ENCODE measurements around the gene GBGT1. TPM values are rescaled to one million over a fixed set of nuclear protein-coding genes. Genes with fewer than 3 reads are reported as not detected.

GBGT1 gene
- total and polyA plus RNA-seq, 2 experiments from 2014 or later: 3.7 to 22.4 TPM

- H3K27me3 Mint-ChIP-seq (ENCODE audit: insufficient read depth, low read depth, poor library complexity): peaks cover 20% of the 10 kb centered on the region
- H3F3A ChIP-seq (replicated peaks; ENCODE audit: low read depth): no peaks in the 10 kb centered on the region
- no peak overlapping the region for H2AFZ ChIP-seq
- H3K27ac Mint-ChIP-seq: no peak overlapping the region
- TF ChIP-seq ZNF331 (CRISPR knock-in tag; IDR thresholded peaks at IDR 0.05; ENCODE audit: low read depth) (no peak), JUNB (IDR thresholded peaks at IDR 0.05; ENCODE audit: unreplicated experiment) (no peak), STAT1 (IDR thresholded peaks at IDR 0.05; ENCODE audit: unreplicated experiment) (no peak), NANOG (IDR thresholded peaks at IDR 0.05; ENCODE audit: borderline replicate concordance) (no peak), CTCF (conservative IDR thresholded peaks at IDR 0.05; ENCODE audit: low read depth in 2 of 2) (no peak), EZH2phosphoT487 (IDR thresholded peaks at IDR 0.05; ENCODE audit: unreplicated experiment) (no peak), ZNF114 (CRISPR knock-in tag; IDR thresholded peaks at IDR 0.05) (no peak), CREB1 (CRISPR knock-in tag; IDR thresholded peaks at IDR 0.05; ENCODE audit: low read depth) (no peak), ETS1 (IDR thresholded peaks at IDR 0.05) (no peak), POLR2AphosphoS5 (IDR thresholded peaks at IDR 0.05; ENCODE audit: low read depth) (no peak), EZH2 (IDR thresholded peaks at IDR 0.05; ENCODE audit: low read depth, unreplicated experiment) (no peak)
- TF ChIP-seq, protein P1, sequence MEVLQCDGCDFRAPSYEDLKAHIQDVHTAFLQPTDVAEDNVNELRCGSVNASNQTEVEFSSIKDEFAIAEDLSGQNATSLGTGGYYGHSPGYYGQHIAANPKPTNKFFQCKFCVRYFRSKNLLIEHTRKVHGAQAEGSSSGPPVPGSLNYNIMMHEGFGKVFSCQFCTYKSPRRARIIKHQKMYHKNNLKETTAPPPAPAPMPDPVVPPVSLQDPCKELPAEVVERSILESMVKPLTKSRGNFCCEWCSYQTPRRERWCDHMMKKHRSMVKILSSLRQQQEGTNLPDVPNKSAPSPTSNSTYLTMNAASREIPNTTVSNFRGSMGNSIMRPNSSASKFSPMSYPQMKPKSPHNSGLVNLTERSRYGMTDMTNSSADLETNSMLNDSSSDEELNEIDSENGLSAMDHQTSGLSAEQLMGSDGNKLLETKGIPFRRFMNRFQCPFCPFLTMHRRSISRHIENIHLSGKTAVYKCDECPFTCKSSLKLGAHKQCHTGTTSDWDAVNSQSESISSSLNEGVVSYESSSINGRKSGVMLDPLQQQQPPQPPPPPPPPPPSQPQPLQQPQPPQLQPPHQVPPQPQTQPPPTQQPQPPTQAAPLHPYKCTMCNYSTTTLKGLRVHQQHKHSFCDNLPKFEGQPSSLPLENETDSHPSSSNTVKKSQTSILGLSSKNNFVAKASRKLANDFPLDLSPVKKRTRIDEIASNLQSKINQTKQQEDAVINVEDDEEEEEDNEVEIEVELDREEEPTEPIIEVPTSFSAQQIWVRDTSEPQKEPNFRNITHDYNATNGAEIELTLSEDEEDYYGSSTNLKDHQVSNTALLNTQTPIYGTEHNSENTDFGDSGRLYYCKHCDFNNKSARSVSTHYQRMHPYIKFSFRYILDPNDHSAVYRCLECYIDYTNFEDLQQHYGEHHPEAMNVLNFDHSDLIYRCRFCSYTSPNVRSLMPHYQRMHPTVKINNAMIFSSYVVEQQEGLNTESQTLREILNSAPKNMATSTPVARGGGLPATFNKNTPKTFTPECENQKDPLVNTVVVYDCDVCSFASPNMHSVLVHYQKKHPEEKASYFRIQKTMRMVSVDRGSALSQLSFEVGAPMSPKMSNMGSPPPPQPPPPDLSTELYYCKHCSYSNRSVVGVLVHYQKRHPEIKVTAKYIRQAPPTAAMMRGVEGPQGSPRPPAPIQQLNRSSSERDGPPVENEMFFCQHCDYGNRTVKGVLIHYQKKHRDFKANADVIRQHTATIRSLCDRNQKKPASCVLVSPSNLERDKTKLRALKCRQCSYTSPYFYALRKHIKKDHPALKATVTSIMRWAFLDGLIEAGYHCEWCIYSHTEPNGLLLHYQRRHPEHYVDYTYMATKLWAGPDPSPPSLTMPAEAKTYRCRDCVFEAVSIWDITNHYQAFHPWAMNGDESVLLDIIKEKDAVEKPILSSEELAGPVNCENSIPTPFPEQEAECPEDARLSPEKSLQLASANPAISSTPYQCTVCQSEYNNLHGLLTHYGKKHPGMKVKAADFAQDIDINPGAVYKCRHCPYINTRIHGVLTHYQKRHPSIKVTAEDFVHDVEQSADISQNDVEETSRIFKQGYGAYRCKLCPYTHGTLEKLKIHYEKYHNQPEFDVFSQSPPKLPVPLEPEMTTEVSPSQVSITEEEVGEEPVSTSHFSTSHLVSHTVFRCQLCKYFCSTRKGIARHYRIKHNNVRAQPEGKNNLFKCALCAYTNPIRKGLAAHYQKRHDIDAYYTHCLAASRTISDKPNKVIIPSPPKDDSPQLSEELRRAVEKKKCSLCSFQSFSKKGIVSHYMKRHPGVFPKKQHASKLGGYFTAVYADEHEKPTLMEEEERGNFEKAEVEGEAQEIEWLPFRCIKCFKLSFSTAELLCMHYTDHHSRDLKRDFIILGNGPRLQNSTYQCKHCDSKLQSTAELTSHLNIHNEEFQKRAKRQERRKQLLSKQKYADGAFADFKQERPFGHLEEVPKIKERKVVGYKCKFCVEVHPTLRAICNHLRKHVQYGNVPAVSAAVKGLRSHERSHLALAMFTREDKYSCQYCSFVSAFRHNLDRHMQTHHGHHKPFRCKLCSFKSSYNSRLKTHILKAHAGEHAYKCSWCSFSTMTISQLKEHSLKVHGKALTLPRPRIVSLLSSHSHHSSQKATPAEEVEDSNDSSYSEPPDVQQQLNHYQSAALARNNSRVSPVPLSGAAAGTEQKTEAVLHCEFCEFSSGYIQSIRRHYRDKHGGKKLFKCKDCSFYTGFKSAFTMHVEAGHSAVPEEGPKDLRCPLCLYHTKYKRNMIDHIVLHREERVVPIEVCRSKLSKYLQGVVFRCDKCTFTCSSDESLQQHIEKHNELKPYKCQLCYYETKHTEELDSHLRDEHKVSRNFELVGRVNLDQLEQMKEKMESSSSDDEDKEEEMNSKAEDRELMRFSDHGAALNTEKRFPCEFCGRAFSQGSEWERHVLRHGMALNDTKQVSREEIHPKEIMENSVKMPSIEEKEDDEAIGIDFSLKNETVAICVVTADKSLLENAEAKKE (CRISPR knock-in tag; IDR thresholded peaks at IDR 0.05): no peak
- TF ChIP-seq, protein P2, sequence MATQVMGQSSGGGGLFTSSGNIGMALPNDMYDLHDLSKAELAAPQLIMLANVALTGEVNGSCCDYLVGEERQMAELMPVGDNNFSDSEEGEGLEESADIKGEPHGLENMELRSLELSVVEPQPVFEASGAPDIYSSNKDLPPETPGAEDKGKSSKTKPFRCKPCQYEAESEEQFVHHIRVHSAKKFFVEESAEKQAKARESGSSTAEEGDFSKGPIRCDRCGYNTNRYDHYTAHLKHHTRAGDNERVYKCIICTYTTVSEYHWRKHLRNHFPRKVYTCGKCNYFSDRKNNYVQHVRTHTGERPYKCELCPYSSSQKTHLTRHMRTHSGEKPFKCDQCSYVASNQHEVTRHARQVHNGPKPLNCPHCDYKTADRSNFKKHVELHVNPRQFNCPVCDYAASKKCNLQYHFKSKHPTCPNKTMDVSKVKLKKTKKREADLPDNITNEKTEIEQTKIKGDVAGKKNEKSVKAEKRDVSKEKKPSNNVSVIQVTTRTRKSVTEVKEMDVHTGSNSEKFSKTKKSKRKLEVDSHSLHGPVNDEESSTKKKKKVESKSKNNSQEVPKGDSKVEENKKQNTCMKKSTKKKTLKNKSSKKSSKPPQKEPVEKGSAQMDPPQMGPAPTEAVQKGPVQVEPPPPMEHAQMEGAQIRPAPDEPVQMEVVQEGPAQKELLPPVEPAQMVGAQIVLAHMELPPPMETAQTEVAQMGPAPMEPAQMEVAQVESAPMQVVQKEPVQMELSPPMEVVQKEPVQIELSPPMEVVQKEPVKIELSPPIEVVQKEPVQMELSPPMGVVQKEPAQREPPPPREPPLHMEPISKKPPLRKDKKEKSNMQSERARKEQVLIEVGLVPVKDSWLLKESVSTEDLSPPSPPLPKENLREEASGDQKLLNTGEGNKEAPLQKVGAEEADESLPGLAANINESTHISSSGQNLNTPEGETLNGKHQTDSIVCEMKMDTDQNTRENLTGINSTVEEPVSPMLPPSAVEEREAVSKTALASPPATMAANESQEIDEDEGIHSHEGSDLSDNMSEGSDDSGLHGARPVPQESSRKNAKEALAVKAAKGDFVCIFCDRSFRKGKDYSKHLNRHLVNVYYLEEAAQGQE (IDR thresholded peaks at IDR 0.05; ENCODE audit: unreplicated experiment): no peak
- no peaks in the 10 kb centered on the region for H3K36me3 Mint-ChIP-seq (ENCODE audit: low read depth)
- no peaks in the 10 kb centered on the region for H3K79me2 ChIP-seq (replicated peaks; ENCODE audit: insufficient read depth)
- no peaks in the 10 kb centered on the region; the same call in 1 of the 2 replicates for H3K27me3 ChIP-seq (ENCODE audit: insufficient read depth)
- no peak overlapping the region for H3K4me2 ChIP-seq
- H3K4me1 ChIP-seq (ENCODE audit: insufficient read depth): no peaks in the 10 kb centered on the region
- H4K20me1 ChIP-seq (replicated peaks; ENCODE audit: insufficient read depth): no peaks in the 10 kb centered on the region
- H3K9me3 Mint-ChIP-seq: no peaks in the 10 kb centered on the region
- no peak overlapping the region for H3K27ac ChIP-seq (ENCODE audit: low read depth)
- 0 out of 3 replicates have a peak, but pooled peaks cover 4% of the 10 kb centered on the region for H3K4me1 Mint-ChIP-seq
- no peak overlapping the region for H3K4me3 Mint-ChIP-seq
- no peak for DNase-seq (ENCODE audit: low spot score)
- no peak for ATAC-seq
- H3K4me3 ChIP-seq: no peak overlapping the region
- H3K36me3 ChIP-seq (ENCODE audit: insufficient read depth): no peaks in the 10 kb centered on the region
- no peaks in the 10 kb centered on the region for H3K9me2 ChIP-seq (ENCODE audit: insufficient read depth)
These were observed 5.4 kb upstream of the GBGT1 start for GRCh38 chr9:133169102-133169501.

Measured in GM23338 (cell line).